ENCODE measurements around the gene CEMP1. TPM values are rescaled to one million over a fixed set of nuclear protein-coding genes. Genes with fewer than 3 reads are reported as not detected.
A peak's percentile ranks its signal among the peaks of the same experiment; 100 is the strongest.
"Not testable (repeated sequence)": the region's sequence is repeated elsewhere in the genome, so short reads cannot be mapped to it uniquely, and the experiment has no call there.

The CEMP1 gene
- total RNA-seq, 2 experiments from 2014 or later = not detected

DNA sequence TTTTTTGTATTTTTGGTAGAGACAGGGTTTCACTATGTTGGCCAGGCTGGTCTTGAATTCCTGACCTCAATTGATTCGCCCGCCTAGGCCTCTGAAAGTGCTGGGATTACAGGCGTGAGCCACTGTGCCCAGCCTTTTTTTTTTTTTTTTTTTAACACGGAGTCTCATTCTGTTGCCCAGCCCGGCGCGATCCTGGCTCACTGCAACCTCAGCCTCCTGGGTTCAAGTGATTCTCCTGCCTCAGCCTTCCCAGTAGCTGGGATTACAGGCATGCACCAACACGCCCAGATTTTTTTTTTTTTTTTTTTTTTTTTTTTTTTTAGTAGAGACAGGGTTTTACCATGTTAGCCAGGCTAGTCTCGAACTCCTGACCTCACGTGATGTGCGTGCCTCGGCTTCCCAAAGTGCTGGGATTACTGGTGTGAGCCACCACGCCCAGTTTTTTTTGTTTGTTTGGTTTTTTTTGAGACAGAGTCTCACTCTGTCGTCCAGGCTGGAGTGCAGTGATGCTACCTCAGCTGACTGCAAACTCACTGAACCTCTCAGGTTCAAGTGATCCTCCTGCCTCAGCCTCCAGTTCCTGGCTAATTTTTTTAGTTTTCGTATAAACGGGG, 2.0 kb upstream of the CEMP1 start:
- H3K9me3 Mint-ChIP-seq (ENCODE audit: insufficient read depth); ATAC-seq; H3K36me3 Mint-ChIP-seq (ENCODE audit: low read depth); H3K27me3 Mint-ChIP-seq (ENCODE audit: low read depth); DNase-seq: not testable (repeated sequence)
- Mint-ChIP-seq H3K27ac (peak overlapping the region; percentile 100), H3K4me3 (peak overlapping the region; percentile 95), H3K4me1 (ENCODE audit: low read depth) (peaks cover 36% of the 10 kb centered on the region)
- ChIA-PET CTCF (interaction anchor here (0.6 to 1.0 kb wide), 3 partner anchors 13 to 54 kb away, joined by 3 to 4 read pairs (median 4); partner anchors contain the start of gene AMDHD2), POLR2A (interaction anchor here (1.2 to 3.7 kb wide), 2 partner anchors 13 to 19 kb away, joined by 9 to 48 read pairs; partner anchors contain the start of genes AMDHD2 and ATP6V0C)

- Mint-ChIP-seq H3K27me3 (ENCODE audit: low read depth) (no peaks in the 10 kb centered on the region), H3K4me3 (peak overlapping the region; percentile 95), H3K9me3 (ENCODE audit: insufficient read depth) (no peaks in the 10 kb centered on the region), H3K27ac (peak overlapping the region; percentile 100), H3K4me1 (ENCODE audit: low read depth) (peaks cover 36% of the 10 kb centered on the region), H3K36me3 (ENCODE audit: low read depth) (peaks cover 6% of the 10 kb centered on the region)
- ATAC-seq (peak; percentile 16), DNase-seq (peak; percentile 73)
- ChIA-PET CTCF (interaction anchor here (0.9 to 1.0 kb wide), 2 partner anchors 12 to 31 kb away, joined by 3 to 4 read pairs; partner anchors contain the start of gene AMDHD2), POLR2A (interaction anchor here (1.2 to 3.7 kb wide), 2 partner anchors 13 to 18 kb away, joined by 9 to 48 read pairs; partner anchors contain the start of genes AMDHD2 and ATP6V0C)
These were observed 1.4 kb upstream of the CEMP1 start for GRCh38 chr16:2532494-2533141.

DNA sequence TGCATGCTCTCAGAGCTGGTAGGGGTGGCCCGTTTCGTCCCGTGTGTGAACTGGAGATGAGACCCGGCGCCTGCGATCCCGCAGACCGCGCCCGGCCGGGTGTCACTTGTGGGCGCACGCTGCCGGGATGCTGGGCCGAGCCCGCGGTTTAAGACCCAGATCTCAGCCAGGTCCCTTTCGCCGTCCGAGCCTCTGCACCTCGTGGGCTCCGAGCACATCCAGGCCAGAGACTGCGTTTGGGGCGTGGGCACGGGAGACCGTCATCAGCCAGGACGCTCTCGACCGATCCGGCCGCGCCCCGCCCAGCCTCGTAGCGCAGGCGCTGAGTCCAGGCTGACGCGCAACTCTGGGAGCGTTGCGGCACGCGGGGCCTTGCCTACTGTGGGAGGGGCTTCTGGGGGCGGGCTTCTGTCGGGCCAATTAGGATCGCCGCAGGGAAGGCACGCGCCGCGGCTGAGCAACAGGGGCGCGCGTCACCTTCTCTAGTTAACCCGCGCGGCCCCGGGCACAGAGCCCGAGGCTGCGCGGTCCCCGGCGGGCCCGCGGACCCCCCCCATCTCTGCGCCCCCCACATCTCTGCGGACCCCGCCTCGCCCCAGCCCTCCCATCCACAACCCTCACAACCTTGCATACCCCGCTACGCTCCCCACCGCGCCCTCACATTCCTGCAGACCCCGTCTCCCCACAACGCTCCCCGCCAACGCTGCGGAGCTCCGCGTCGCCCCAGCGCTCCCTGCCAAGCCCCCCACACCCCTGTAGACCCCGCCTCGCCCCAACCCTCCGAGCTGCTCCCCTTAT, 687 bp upstream of the CEMP1 start:
- ChIA-PET CTCF (interaction anchor here (1.0 kb wide), 1 partner anchor 12 kb away, joined by 4 read pairs; the partner anchor contains the start of gene AMDHD2), POLR2A (interaction anchor here (1.1 to 3.7 kb wide), 3 partner anchors 12 to 17 kb away, joined by 4 to 48 read pairs (median 9); partner anchors contain the start of genes AMDHD2 and ATP6V0C)
- H3K4me3 Mint-ChIP-seq = peak overlapping the region; percentile 95
- no peaks in the 10 kb centered on the region for H3K9me3 Mint-ChIP-seq (ENCODE audit: insufficient read depth)
- peak overlapping the region; percentile 100 for H3K27ac Mint-ChIP-seq
- no peaks in the 10 kb centered on the region for H3K27me3 Mint-ChIP-seq (ENCODE audit: low read depth)
- peak; percentile 93 for ATAC-seq
- peak; percentile 99 for DNase-seq
- peaks cover 6% of the 10 kb centered on the region for H3K36me3 Mint-ChIP-seq (ENCODE audit: low read depth)
- H3K4me1 Mint-ChIP-seq (ENCODE audit: low read depth) = peaks cover 32% of the 10 kb centered on the region

- ChIA-PET POLR2A (interaction anchor here (1.1 to 3.7 kb wide), 2 partner anchors 11 to 16 kb away, joined by 4 to 48 read pairs; partner anchors contain the start of gene AMDHD2), CTCF (no interaction called here)
- H3K27ac Mint-ChIP-seq = peak overlapping the region; percentile 100
These were observed 434 bp downstream of the CEMP1 start for GRCh38 chr16:2530629-2531318.

DNA sequence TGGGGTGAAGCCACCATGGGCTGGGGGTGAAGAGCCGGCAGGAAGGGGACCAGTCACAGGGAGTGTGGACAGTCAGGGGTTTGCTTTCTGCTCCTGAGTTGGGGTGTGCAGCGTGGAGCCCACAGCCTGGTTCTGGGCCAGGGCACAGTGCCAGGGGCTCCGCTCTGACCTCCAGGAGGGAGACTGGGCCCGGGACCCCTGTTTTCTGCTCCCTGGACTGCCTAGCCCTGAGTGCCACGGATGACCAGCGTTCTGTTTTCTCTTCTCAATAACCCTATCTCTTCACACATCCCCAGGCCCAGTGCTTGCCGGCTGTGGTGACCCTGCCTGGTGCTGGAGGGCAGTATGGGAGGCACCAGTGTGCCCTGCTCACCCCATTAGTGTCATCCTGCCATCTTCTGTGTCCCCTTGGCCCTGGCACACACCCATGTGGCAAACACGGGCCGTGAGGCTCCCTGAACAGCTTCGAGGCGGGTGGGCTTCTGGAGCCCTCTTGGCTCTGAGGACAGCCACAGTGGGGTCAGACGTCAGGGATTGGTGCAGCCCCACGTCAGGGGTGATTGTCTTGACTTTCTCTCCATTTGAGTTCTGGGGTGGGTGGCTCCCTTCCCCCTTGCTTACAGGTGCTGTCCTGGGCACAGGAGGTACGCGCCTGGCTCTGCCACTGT, 1.1 kb downstream of the CEMP1 start:
- no peaks in the 10 kb centered on the region for H3K27me3 Mint-ChIP-seq (ENCODE audit: low read depth)
- no peaks in the 10 kb centered on the region for H3K9me3 Mint-ChIP-seq (ENCODE audit: insufficient read depth)
- no peak for DNase-seq
- peak overlapping the region; percentile 100 for H3K27ac Mint-ChIP-seq
- H3K4me1 Mint-ChIP-seq (ENCODE audit: low read depth) = peaks cover 26% of the 10 kb centered on the region
- no peak for ATAC-seq
- no peak overlapping the region for H3K4me3 Mint-ChIP-seq
- peaks cover 10% of the 10 kb centered on the region for H3K36me3 Mint-ChIP-seq (ENCODE audit: low read depth)
- POLR2A ChIA-PET = interaction anchor here (1.1 to 3.7 kb wide), 3 partner anchors 10 to 16 kb away, joined by 4 to 48 read pairs (median 5); partner anchors contain the start of gene AMDHD2
- CTCF ChIA-PET = no interaction called here

More at GRCh38 chr16:2530629-2531318, 434 bp downstream of the CEMP1 start:
- DNase-seq = no peak
- no peak for ATAC-seq
- peaks cover 10% of the 10 kb centered on the region for H3K36me3 Mint-ChIP-seq (ENCODE audit: low read depth)
- H3K9me3 Mint-ChIP-seq (ENCODE audit: insufficient read depth) = no peaks in the 10 kb centered on the region
- H3K4me3 Mint-ChIP-seq = peak overlapping the region; percentile 95
- H3K4me1 Mint-ChIP-seq (ENCODE audit: low read depth) = peaks cover 26% of the 10 kb centered on the region
- H3K27me3 Mint-ChIP-seq (ENCODE audit: low read depth) = no peaks in the 10 kb centered on the region

DNA sequence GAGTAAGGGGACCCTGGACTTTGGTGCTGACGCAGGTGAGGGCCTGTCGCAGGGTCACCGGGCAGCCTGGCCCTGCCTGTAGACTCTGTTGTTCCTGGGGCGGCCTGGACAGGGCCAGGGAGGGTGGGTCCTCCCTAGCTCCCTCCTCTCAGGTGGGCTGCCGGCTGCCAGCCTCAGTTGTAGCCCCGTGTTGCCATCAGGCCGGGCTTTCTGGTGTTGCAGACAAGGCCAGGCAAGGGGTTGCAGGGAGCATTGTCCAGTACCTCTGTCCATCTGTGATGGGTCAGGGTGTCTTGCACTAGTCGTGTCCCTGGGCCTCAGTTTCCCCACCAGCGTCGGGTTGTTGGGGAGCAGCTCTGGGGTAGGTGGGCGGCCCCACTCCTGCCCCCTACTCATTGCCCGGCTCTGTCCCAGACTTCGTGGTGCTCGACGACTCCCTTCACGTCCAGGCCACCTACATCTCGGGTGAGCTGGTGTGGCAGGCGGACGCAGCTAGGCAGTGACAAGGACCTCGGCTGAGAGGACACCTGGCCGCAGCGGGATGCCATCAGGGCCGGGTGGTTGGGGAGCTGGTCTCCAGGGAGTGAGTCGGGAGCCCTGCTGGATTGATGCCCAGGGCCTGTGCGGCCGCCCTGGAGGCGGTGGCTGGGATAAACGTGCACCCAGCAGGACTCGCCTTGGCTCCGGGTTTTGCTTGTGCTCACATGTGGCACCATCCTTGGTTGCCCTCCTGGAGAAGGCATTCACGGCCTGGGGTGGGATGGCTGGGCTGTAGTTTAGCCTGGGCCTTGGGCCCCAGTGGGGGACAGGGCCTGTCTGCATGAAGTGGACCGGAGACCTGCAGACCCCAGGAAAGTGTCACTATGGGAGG, 1.9 kb downstream of the CEMP1 start:
- Mint-ChIP-seq H3K4me3 (no peak overlapping the region), H3K27ac (no peak overlapping the region)

GRCh38 chr16:2528161-2529060, 2.8 kb downstream of the CEMP1 start:
- POLR2A ChIA-PET = interaction anchor here (1.4 kb wide), 1 partner anchor 8 kb away, joined by 5 read pairs; the partner anchor contains the start of gene AMDHD2
- Mint-ChIP-seq H3K27ac (no peak overlapping the region), H3K4me3 (no peak overlapping the region), H3K27me3 (ENCODE audit: low read depth) (no peaks in the 10 kb centered on the region), H3K4me1 (ENCODE audit: low read depth) (peaks cover 22% of the 10 kb centered on the region), H3K9me3 (ENCODE audit: insufficient read depth) (no peaks in the 10 kb centered on the region), H3K36me3 (ENCODE audit: low read depth) (peaks cover 21% of the 10 kb centered on the region)
- CTCF ChIA-PET = no interaction called here
- ATAC-seq = no peak
- no peak for DNase-seq

More for the DNA sequence above, 1.9 kb downstream of the CEMP1 start:
- ATAC-seq = no peak
- Mint-ChIP-seq H3K27me3 (ENCODE audit: low read depth) (no peaks in the 10 kb centered on the region), H3K9me3 (ENCODE audit: insufficient read depth) (no peaks in the 10 kb centered on the region), H3K4me1 (ENCODE audit: low read depth) (peaks cover 26% of the 10 kb centered on the region), H3K36me3 (ENCODE audit: low read depth) (peaks cover 16% of the 10 kb centered on the region)
- ChIA-PET CTCF (no interaction called here), POLR2A (interaction anchor here (1.4 kb wide), 1 partner anchor 9 kb away, joined by 5 read pairs; the partner anchor contains the start of gene AMDHD2)
- no peak for DNase-seq

GRCh38 chr16:2527784-2528100, 3.5 kb downstream of the CEMP1 start:
- ChIA-PET POLR2A (no interaction called here), CTCF (no interaction called here)
- Mint-ChIP-seq H3K27ac (no peak overlapping the region), H3K4me1 (ENCODE audit: low read depth) (peaks cover 20% of the 10 kb centered on the region), H3K27me3 (ENCODE audit: low read depth) (no peaks in the 10 kb centered on the region), H3K36me3 (ENCODE audit: low read depth) (peaks cover 23% of the 10 kb centered on the region), H3K9me3 (ENCODE audit: insufficient read depth) (no peaks in the 10 kb centered on the region), H3K4me3 (no peak overlapping the region)
- no peak for DNase-seq
- ATAC-seq = no peak

- DNase-seq (no peak), ATAC-seq (no peak)
These were observed 4.0 kb downstream of the CEMP1 start for GRCh38 chr16:2527071-2527783.

More at GRCh38 chr16:2527071-2527783, 4.0 kb downstream of the CEMP1 start:
- POLR2A ChIA-PET = interaction anchor here (0.6 kb wide), 1 partner anchor 91 kb away, joined by 4 read pairs; no protein-coding TSS in a partner anchor
- H3K27me3 Mint-ChIP-seq (ENCODE audit: low read depth) = no peaks in the 10 kb centered on the region
- H3K36me3 Mint-ChIP-seq (ENCODE audit: low read depth) = peaks cover 23% of the 10 kb centered on the region
- H3K27ac Mint-ChIP-seq = no peak overlapping the region
- H3K4me1 Mint-ChIP-seq (ENCODE audit: low read depth) = peaks cover 15% of the 10 kb centered on the region
- H3K9me3 Mint-ChIP-seq (ENCODE audit: insufficient read depth) = no peaks in the 10 kb centered on the region
- CTCF ChIA-PET = no interaction called here
- H3K4me3 Mint-ChIP-seq = no peak overlapping the region

Data from activated CD8-positive, alpha-beta T cell treated with anti-CD3 and anti-CD28 coated beads, Interleukin-2, amount 10 ng/mL, durations not matched to agents 7 days and 5 days (primary cell).